Left lobe of liver (tissue), 2 donors: ENCODE results near the gene ITGAV. TPM values are rescaled to one million over a fixed set of nuclear protein-coding genes. Genes with fewer than 3 reads are reported as not detected.

Experiments used
- ATAC-seq: fragments of 200-7000 bp; cut with Tn5 transposase; one replicate; pipeline ENCODE4 v1.9.1; 2020; ENCODE audit warnings: mild to moderate bottlenecking, moderate library complexity
- DNase-seq: peaks from one replicate; pipeline ENCODE4 v3.0.0-alpha.2; 2020; ENCODE audit warnings: low spot score
- total RNA-seq: library from RNA; stranded (reverse); gene quantifications from one replicate; pipeline ENCODE4 v1.2.1, GENCODE V29; 2021
- donor health status: DM: no; HTN: no; CAD: no; lungs with moderate emphysema.
- donor health status: DM: no; HTN: yes; CAD: no.

ITGAV gene
- total RNA-seq, 1 donor from 2014 or later, result 15.3 TPM

GRCh38 chr2:186659383-186659782 is 69.5 kb downstream of the ITGAV start:
- DNase-seq (no peak), ATAC-seq (no peak)

- DNase-seq, result no peak
- no peak for ATAC-seq
Measured at GRCh38 chr2:186664385-186665043, 74.7 kb downstream of the ITGAV start.

GRCh38 chr2:186669146-186669545 is 79.3 kb downstream of the ITGAV start:
- DNase-seq (no peak), ATAC-seq (no peak)

- no peak for ATAC-seq
Measured at GRCh38 chr2:186670831-186671230, 81.0 kb downstream of the ITGAV start.

GRCh38 chr2:186675380-186675779 is 85.5 kb downstream of the ITGAV start:
- DNase-seq, result no peak
- ATAC-seq, result no peak

More at GRCh38 chr2:186670831-186671230, 81.0 kb downstream of the ITGAV start:
- no peak for DNase-seq

GRCh38 chr2:186683341-186683740 is 93.5 kb downstream of the ITGAV start:
- DNase-seq (no peak), ATAC-seq (no peak)

GRCh38 chr2:186687807-186688211 is 98.0 kb downstream of the ITGAV start:
- DNase-seq, result no peak
- ATAC-seq, result no peak

- DNase-seq, result no peak
- no peak for ATAC-seq
Measured at GRCh38 chr2:186688813-186689212, 99.0 kb downstream of the ITGAV start.

- no peak for DNase-seq
- ATAC-seq, result no peak
Measured at GRCh38 chr2:186690786-186691185, 100.9 kb downstream of the ITGAV start.

- no peak for DNase-seq
- ATAC-seq, result no peak
Measured at GRCh38 chr2:186691231-186691630, 101.4 kb downstream of the ITGAV start.

- DNase-seq (no peak), ATAC-seq (no peak)
Measured at GRCh38 chr2:186691900-186692299, 102.0 kb downstream of the ITGAV start.

- ATAC-seq (no peak), DNase-seq (no peak)
Measured at GRCh38 chr2:186693446-186693832, 103.6 kb downstream of the ITGAV start.

- ATAC-seq (no peak), DNase-seq (no peak)
Measured at GRCh38 chr2:186695081-186695756, 105.4 kb downstream of the ITGAV start.

- no peak for ATAC-seq
- no peak for DNase-seq
Measured at GRCh38 chr2:186696290-186696689, 106.4 kb downstream of the ITGAV start.

GRCh38 chr2:186696804-186697203 is 106.9 kb downstream of the ITGAV start:
- ATAC-seq (no peak), DNase-seq (no peak)

- DNase-seq (no peak), ATAC-seq (no peak)
Measured at GRCh38 chr2:186697536-186697935, 107.7 kb downstream of the ITGAV start.

- no peak for DNase-seq
- no peak for ATAC-seq
Measured at GRCh38 chr2:186699742-186700141, 109.9 kb downstream of the ITGAV start.

- ATAC-seq, result no peak
- DNase-seq, result no peak
Measured at GRCh38 chr2:186702006-186702405, 112.2 kb downstream of the ITGAV start.

GRCh38 chr2:186702501-186702900 is 112.6 kb downstream of the ITGAV start:
- DNase-seq (no peak), ATAC-seq (no peak)

- DNase-seq (no peak), ATAC-seq (no peak)
Measured at GRCh38 chr2:186704897-186705296, 115.0 kb downstream of the ITGAV start.

- no peak for DNase-seq
- ATAC-seq, result no peak
Measured at GRCh38 chr2:186709529-186710450, 119.9 kb downstream of the ITGAV start.

- no peak for DNase-seq
- no peak for ATAC-seq
Measured at GRCh38 chr2:186713691-186714090, 123.8 kb downstream of the ITGAV start.
